Measurements from ENCODE around the gene PRIMPOL.
A peak's percentile ranks its signal among the peaks of the same experiment; 100 is the strongest.
"Not testable (repeated sequence)": the region's sequence is repeated elsewhere in the genome, so short reads cannot be mapped to it uniquely, and the experiment has no call there.

Gene PRIMPOL

DNA sequence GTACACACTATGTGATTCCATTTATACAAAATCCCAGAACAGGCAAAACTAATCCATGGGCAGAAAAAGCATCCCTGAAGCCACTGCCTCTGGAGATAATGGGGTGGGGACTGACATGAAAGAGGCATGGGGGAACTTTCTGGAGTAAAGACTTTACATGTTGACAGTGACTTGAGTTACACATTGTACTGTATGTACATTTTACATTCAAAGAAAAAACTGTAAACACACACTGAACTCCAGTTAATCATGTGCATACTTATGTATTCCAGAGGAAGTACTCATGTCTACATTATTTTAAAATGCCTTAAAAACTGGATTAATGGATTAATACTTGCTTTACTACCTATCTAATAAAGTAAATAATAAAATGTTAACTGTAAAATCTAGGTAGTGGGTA, 62.8 kb downstream of the PRIMPOL start:
- DNase-seq (ENCODE audit: low spot score) = no peak

GRCh38 chr4:184713887-184714286, 64.3 kb downstream of the PRIMPOL start:
- DNase-seq (ENCODE audit: low spot score) = no peak

DNA sequence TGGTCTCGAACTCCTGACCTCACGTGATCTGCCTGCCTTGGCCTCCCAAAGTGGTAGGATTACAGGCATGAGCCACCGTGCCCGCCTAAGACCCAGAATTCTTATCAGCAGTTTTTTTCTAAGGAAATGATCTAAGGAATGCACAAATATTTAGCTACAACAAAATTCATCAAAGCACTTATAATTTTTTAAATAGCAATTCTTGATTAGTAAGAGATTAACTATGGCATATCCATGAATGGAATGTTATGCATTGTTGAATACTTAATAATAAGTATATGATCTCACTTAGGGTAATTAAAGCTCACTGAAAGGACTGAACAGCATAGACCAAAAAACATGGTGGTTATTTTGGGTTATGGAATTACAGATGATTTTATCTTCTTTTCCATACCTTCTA, 66.0 kb downstream of the PRIMPOL start:
- no peak for DNase-seq (ENCODE audit: low spot score)

DNA sequence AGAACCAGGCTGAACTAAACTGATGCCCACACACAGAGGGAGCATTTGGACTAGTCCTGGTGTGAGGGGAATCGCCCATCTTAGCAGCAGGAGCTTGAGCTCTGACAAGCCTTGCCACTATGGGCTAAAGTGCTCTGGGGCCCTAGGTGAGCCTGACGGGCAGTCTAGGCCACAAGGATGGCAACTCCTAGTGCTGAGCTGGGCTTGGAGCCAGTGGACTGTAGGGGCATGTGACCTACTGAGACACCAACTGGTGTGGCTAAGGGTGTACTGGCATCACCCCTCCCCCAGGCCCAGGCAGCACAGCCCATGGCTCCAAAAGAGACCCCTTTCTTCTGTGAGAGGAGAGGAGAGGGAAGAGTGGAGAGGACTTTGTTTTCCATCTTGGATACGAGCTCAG, 69.9 kb downstream of the PRIMPOL start:
- no peak for DNase-seq (ENCODE audit: low spot score)

- DNase-seq (ENCODE audit: low spot score) = no peak
Measured at GRCh38 chr4:184721254-184721653, 71.7 kb downstream of the PRIMPOL start.

- DNase-seq (ENCODE audit: low spot score) = no peak
Measured at GRCh38 chr4:184722798-184723197, 73.3 kb downstream of the PRIMPOL start.

- no peak for DNase-seq (ENCODE audit: low spot score)
Measured at GRCh38 chr4:184727430-184727829, 77.9 kb downstream of the PRIMPOL start.

GRCh38 chr4:184728858-184729257, 79.3 kb downstream of the PRIMPOL start:
- DNase-seq (ENCODE audit: low spot score) = no peak

DNA sequence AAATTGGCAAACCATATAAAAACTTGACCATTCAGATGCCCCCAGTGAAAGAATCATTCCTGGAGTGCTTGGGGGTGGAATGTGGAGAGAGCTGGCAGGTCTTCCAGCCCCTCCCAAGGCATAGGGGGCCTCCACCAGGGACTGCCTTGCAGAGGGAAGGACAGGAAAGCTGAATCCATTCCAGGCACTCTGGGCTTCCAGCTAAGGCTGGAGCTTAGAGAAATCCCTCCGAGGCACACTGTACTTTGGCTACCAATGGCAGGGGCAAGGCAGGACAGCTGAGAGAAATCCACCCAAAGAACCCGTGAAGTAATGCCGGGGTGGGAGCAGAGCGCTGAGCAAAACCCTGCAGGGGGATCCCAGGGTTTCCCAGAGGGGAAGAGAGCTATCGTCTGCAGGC, 80.4 kb downstream of the PRIMPOL start:
- no peak for DNase-seq (ENCODE audit: low spot score)

DNA sequence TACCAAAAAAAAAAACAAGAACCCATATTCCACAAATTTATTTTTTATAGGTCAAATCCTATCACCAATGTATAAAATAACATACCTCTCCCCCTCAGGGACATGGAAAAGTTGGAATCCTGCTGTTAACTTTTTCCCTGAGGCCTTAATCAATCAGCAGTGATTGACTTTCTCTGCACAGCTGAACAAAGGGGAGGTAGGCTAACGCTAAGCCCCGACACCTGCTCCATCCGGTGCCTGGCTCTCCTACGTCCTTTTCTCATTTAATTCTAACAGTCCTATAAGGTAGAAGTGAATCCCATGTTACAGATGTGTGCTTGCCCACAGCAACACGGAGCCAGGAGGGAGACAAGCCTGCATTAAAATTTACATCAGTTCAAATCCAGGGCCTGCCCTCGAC, 81.5 kb downstream of the PRIMPOL start:
- no peak for DNase-seq (ENCODE audit: low spot score)

DNA sequence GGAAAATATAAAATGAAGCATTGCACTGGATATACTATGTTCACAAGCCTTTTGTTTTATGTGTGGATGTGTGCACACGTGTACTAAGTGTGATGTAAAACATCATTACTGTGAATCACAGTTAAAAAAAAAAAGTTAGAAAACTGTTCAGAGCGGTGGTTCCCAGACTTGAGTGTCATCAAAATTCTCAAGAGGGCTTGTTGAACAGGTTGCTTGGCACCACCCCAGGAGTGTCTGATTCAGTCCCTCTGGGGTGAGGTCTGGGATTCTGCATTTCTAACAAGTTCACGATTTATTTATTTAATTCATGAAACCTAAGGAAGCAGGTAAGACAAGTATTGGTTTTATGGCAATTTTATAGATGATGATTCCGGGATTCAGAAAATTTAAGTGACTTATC, 82.6 kb downstream of the PRIMPOL start:
- DNase-seq (ENCODE audit: low spot score) = no peak

GRCh38 chr4:184733654-184734524, 84.4 kb downstream of the PRIMPOL start, which contains the start of gene CENPU:
TSS of gene CENPU (minus strand) at chr4:184734096. CDS start at chr4:184734062, 34 bp downstream.
- DNase-seq (ENCODE audit: low spot score) = peak; percentile 100

- no peak for DNase-seq (ENCODE audit: low spot score)
Measured at GRCh38 chr4:184734758-184735157, 85.2 kb downstream of the PRIMPOL start.

- not testable (repeated sequence) for DNase-seq (ENCODE audit: low spot score)
Measured at GRCh38 chr4:184739575-184739974, 90.0 kb downstream of the PRIMPOL start.

GRCh38 chr4:184740980-184741391, 91.4 kb downstream of the PRIMPOL start:
- DNase-seq (ENCODE audit: low spot score) = no peak

DNA sequence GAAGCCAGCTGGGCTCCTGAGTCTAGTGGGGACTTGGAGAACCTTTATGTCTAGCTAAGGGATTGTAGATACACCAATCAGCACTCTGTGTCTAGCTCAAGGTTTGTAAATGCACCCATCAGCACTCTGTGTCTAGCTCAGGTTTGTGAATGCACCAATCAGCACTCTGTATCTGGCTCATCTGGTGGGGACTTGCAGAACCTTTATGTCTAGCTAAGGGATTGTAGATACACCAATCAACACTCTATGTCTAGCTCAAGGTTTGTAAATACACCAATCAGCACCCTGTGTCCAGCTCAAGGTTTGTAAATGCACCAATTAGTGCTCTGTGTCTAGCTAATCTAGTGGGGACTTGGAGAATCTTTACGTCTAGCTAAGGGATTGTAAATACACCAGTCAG, 92.1 kb downstream of the PRIMPOL start:
- DNase-seq (ENCODE audit: low spot score) = not testable (repeated sequence)

DNA sequence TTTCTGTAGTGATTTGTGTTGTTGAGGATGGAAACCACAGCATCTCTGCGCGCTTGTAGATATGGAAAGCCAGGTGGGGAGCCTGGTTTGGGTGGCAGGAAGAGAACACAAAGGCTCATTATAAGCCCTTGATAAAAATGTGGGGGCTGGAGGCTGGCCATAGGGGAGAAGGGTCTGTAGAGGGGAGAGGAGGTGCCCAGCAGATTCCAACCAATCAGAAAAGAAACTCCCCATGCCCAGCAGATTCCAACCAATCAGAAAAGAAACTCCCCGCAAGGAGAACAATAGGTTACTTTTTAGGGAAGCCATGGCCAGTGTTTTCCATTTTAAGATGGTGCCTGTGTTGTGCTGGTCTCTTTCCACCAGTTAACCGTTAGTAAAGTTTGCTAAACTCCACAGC, 94.1 kb downstream of the PRIMPOL start:
- DNase-seq (ENCODE audit: low spot score) = no peak

GRCh38 chr4:184744236-184744635, 94.7 kb downstream of the PRIMPOL start:
- DNase-seq (ENCODE audit: low spot score) = no peak
